Measurements from ENCODE around the gene METTL25B. TPM values are rescaled to one million over a fixed set of nuclear protein-coding genes. Genes with fewer than 3 reads are reported as not detected.

Gene METTL25B
- total and polyA plus RNA-seq, 2 of the 13 experiments (the other 11 are each of a cell fraction or from before 2014, with no cell fraction given) = 11.9 to 24.0 TPM

- TF ChIP-seq, protein P1, sequence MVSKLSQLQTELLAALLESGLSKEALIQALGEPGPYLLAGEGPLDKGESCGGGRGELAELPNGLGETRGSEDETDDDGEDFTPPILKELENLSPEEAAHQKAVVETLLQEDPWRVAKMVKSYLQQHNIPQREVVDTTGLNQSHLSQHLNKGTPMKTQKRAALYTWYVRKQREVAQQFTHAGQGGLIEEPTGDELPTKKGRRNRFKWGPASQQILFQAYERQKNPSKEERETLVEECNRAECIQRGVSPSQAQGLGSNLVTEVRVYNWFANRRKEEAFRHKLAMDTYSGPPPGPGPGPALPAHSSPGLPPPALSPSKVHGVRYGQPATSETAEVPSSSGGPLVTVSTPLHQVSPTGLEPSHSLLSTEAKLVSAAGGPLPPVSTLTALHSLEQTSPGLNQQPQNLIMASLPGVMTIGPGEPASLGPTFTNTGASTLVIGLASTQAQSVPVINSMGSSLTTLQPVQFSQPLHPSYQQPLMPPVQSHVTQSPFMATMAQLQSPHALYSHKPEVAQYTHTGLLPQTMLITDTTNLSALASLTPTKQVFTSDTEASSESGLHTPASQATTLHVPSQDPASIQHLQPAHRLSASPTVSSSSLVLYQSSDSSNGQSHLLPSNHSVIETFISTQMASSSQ (IDR thresholded peaks at IDR 0.05; ENCODE audit: low read depth) = no peak
- TF ChIP-seq, protein P1 (CRISPR knock-in tag; IDR thresholded peaks at IDR 0.05; ENCODE audit: borderline replicate concordance) = peak; percentile 55; the same call in 1 of the 2 replicates
- TF ChIP-seq, protein P2, sequence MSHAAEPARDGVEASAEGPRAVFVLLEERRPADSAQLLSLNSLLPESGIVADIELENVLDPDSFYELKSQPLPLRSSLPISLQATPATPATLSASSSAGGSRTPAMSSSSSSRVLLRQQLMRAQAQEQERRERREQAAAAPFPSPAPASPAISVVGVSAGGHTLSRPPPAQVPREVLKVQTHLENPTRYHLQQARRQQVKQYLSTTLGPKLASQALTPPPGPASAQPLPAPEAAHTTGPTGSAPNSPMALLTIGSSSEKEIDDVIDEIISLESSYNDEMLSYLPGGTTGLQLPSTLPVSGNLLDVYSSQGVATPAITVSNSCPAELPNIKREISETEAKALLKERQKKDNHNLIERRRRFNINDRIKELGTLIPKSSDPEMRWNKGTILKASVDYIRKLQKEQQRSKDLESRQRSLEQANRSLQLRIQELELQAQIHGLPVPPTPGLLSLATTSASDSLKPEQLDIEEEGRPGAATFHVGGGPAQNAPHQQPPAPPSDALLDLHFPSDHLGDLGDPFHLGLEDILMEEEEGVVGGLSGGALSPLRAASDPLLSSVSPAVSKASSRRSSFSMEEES (CRISPR knock-in tag; IDR thresholded peaks at IDR 0.05) = peak; percentile 39; the same call in 1 of the 2 replicates
- TF ChIP-seq SIN3B (IDR thresholded peaks at IDR 0.05; ENCODE audit: low read length) = peak; percentile 37; the same call in 1 of the 2 replicates
- TF ChIP-seq ZNF740 (CRISPR knock-in tag; IDR thresholded peaks at IDR 0.05) = 0 out of 2 replicates have a peak, but pooled peaks have one; percentile 27
- TF ChIP-seq IKZF4 (CRISPR knock-in tag; IDR thresholded peaks at IDR 0.05; ENCODE audit: borderline replicate concordance, low read depth, not compliant biosample characterization) = no peak
- TF ChIP-seq HNRNPLL (IDR thresholded peaks at IDR 0.05; ENCODE audit: low read depth, low read length, poor library complexity, severe bottlenecking) = peak; percentile 65
- peak; percentile 67; the same call in 1 of the 2 replicates for TF ChIP-seq DRAP1 (CRISPR knock-in tag; IDR thresholded peaks at IDR 0.05)
- TF ChIP-seq MTF2 (CRISPR knock-in tag; IDR thresholded peaks at IDR 0.05; ENCODE audit: borderline replicate concordance) = no peak
- peak; percentile 77 for TF ChIP-seq MNT (IDR thresholded peaks at IDR 0.05)
- TF ChIP-seq KDM6A (CRISPR knock-in tag; IDR thresholded peaks at IDR 0.05; ENCODE audit: low read depth) = no peak
- no peak for TF ChIP-seq ZNF256 (CRISPR knock-in tag; conservative IDR thresholded peaks at IDR 0.05)
- no peak for TF ChIP-seq NR1H2 (CRISPR knock-in tag; IDR thresholded peaks at IDR 0.05; ENCODE audit: borderline replicate concordance, low read depth)
- no peak for TF ChIP-seq SMARCE1 (IDR thresholded peaks at IDR 0.05; ENCODE audit: borderline replicate concordance)
- TF ChIP-seq, protein P3, sequence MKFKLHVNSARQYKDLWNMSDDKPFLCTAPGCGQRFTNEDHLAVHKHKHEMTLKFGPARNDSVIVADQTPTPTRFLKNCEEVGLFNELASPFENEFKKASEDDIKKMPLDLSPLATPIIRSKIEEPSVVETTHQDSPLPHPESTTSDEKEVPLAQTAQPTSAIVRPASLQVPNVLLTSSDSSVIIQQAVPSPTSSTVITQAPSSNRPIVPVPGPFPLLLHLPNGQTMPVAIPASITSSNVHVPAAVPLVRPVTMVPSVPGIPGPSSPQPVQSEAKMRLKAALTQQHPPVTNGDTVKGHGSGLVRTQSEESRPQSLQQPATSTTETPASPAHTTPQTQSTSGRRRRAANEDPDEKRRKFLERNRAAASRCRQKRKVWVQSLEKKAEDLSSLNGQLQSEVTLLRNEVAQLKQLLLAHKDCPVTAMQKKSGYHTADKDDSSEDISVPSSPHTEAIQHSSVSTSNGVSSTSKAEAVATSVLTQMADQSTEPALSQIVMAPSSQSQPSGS (CRISPR knock-in tag; IDR thresholded peaks at IDR 0.05) = peak; percentile 53; the same call in 1 of the 2 replicates
- no peak for TF ChIP-seq CSRNP1 (CRISPR knock-in tag; IDR thresholded peaks at IDR 0.05)
- TF ChIP-seq ZNF674 (CRISPR knock-in tag; IDR thresholded peaks at IDR 0.05; ENCODE audit: low read depth) = no peak
Measured at GRCh38 chr1:156751757-156752481, 23.6 kb downstream of the METTL25B start (continued).

All from HepG2 (cell line).